Measurements from ENCODE around the gene CCDC171. TPM values are rescaled to one million over a fixed set of nuclear protein-coding genes. Genes with fewer than 3 reads are reported as not detected.

The CCDC171 gene
- total RNA-seq, 1 experiment from 2014 or later, result 2.4 TPM

DNA sequence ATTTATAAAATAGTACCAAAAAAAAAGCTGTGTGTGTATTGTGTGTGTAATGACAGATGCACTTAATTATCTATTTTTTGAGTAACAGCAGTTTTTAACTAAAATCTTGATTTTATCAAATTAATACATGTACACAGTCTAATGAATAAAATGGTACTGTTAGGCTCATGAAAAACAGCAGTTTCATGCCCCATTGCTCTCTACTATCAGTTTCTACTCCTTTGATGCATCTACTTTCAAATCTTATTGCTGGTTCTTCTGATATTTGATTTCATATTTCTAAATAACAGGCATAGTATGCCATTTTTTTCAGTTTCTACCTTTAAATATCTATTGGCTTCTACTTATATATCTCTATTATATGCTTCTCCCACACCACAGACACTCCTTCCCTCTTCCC lies 117.4 kb downstream of the CCDC171 start:
- Histone ChIP-seq H3K9ac (ENCODE audit: extremely low read depth, insufficient read length, low read length) (no peak overlapping the region), H3K27ac (ENCODE audit: insufficient read length, low read depth, low read length) (no peak overlapping the region), H3K18ac (ENCODE audit: insufficient read length, low read depth, low read length) (no peak overlapping the region), H2BK5ac (ENCODE audit: insufficient read length, low read length) (no peak overlapping the region), H2AFZ (ENCODE audit: low read length) (no peak overlapping the region), H2BK20ac (ENCODE audit: low read depth, low read length, poor library complexity, severe bottlenecking) (no peak overlapping the region), H4K5ac (ENCODE audit: insufficient read length, low read depth, low read length) (no peak overlapping the region), H3K79me1 (ENCODE audit: insufficient read depth, low read depth, low read length, poor library complexity, severe bottlenecking) (no peaks in the 10 kb centered on the region), H3K9me3 (ENCODE audit: control insufficient read depth, low read depth, low read length) (no peaks in the 10 kb centered on the region), H3K4me2 (ENCODE audit: insufficient read depth, insufficient read length, low read length) (no peak overlapping the region), H3T11ph (ENCODE audit: low read length) (no peak overlapping the region), H4K20me1 (ENCODE audit: control insufficient read depth, insufficient read depth, insufficient read length) (no peaks in the 10 kb centered on the region), H3K23me2 (ENCODE audit: insufficient read length, low read depth, low read length, poor library complexity, severe bottlenecking) (no peaks in the 10 kb centered on the region), H2AK5ac (ENCODE audit: insufficient read length, low read length) (no peak overlapping the region), H2BK120ac (ENCODE audit: low read depth, low read length, poor library complexity, severe bottlenecking) (no peak overlapping the region), H3K27me3 (ENCODE audit: insufficient read depth, low read length) (no peaks in the 10 kb centered on the region), H3K4ac (ENCODE audit: low read depth, low read length) (no peak overlapping the region), H2BK15ac (ENCODE audit: low read depth, low read length) (no peak overlapping the region), H4K91ac (ENCODE audit: insufficient read length, low read depth, low read length) (no peak overlapping the region), H4K8ac (replicated peaks; ENCODE audit: insufficient read length, low read depth, low read length) (no peak overlapping the region), H3K4me1 (ENCODE audit: insufficient read depth, low read length) (no peaks in the 10 kb centered on the region), H3K79me2 (ENCODE audit: insufficient read depth, low read length) (no peaks in the 10 kb centered on the region), H3K56ac (ENCODE audit: insufficient read length, low read depth, low read length) (no peak overlapping the region), H3K23ac (ENCODE audit: insufficient read length, low read depth, low read length) (no peak overlapping the region), H2BK12ac (ENCODE audit: insufficient read length, low read depth, low read length) (no peak overlapping the region), H3K14ac (ENCODE audit: insufficient read depth, low read length) (no peak overlapping the region)
- Mint-ChIP-seq H3K4me1 (no peaks in the 10 kb centered on the region), H3K36me3 (ENCODE audit: insufficient read depth in 1 of 3, low read depth in 3 of 3) (no peaks in the 10 kb centered on the region; a peak in 1 of 7 replicates), H3K4me3 (no peak overlapping the region), H3K27me3 (ENCODE audit: low read depth) (no peaks in the 10 kb centered on the region), H3K27ac (no peak overlapping the region), H3K9me3 (peaks cover 0 to 2% of the 10 kb centered on the region in 2 experiments; a peak in 2 of 5 replicates)
- DNase-seq, result no peak
- TF ChIP-seq, protein P1, sequence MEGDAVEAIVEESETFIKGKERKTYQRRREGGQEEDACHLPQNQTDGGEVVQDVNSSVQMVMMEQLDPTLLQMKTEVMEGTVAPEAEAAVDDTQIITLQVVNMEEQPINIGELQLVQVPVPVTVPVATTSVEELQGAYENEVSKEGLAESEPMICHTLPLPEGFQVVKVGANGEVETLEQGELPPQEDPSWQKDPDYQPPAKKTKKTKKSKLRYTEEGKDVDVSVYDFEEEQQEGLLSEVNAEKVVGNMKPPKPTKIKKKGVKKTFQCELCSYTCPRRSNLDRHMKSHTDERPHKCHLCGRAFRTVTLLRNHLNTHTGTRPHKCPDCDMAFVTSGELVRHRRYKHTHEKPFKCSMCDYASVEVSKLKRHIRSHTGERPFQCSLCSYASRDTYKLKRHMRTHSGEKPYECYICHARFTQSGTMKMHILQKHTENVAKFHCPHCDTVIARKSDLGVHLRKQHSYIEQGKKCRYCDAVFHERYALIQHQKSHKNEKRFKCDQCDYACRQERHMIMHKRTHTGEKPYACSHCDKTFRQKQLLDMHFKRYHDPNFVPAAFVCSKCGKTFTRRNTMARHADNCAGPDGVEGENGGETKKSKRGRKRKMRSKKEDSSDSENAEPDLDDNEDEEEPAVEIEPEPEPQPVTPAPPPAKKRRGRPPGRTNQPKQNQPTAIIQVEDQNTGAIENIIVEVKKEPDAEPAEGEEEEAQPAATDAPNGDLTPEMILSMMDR (conservative IDR thresholded peaks at IDR 0.05), result no peak

All from H9 (cell line).